ENCODE data around the gene SOWAHD. TPM values are rescaled to one million over a fixed set of nuclear protein-coding genes. Genes with fewer than 3 reads are reported as not detected.
A peak's percentile ranks its signal among the peaks of the same experiment; 100 is the strongest.

SOWAHD gene
- total RNA-seq, 1 experiment from 2014 or later = 2.3 TPM

DNA sequence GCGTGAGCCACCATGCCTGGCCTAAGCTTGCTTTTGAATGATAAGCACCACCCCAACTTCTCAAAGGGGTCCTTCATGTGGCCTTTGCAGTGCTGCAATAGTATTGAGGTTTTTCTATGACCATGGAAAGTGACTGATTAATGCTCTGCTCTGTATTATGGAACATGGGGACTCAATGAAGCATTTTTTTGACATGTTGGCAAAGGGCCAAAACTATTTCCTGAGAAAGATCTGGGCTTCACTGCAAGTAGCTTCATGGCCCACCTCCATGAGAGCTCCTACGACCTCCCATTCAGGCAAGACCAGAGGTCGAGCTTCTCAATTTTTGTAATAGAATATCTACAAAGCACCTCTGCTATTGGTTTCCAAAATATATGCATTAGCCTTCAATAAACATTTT lies 48.8 kb upstream of the SOWAHD start:
- no peak overlapping the region for H2AFZ ChIP-seq (ENCODE audit: low read length)
- no peaks in the 10 kb centered on the region for H3K27me3 ChIP-seq (ENCODE audit: low read length)
- H3K4me3 ChIP-seq (ENCODE audit: low read length) = no peak overlapping the region
- H3K4me2 ChIP-seq (ENCODE audit: low read length) = no peak overlapping the region
- intact Hi-C loops (cut with micrococcal nuclease) = no loop called here
- no peak overlapping the region for H3K9ac ChIP-seq (ENCODE audit: low read length)
- no peaks in the 10 kb centered on the region for H3K79me2 ChIP-seq (ENCODE audit: low read length)
- H3F3A ChIP-seq (ENCODE audit: low read length, unreplicated experiment) = no peaks in the 10 kb centered on the region
- ChIA-PET POLR2A (ENCODE audit: unreplicated experiment) (no interaction called here), CTCF (interaction anchor here (0.9 kb wide), 1 partner anchor 100 kb away, joined by 6 read pairs; no protein-coding TSS in a partner anchor)
- no peaks in the 10 kb centered on the region for H3K9me3 ChIP-seq (ENCODE audit: low read length)
- TF ChIP-seq EZH2 (IDR thresholded peaks at IDR 0.05; ENCODE audit: low read length, unreplicated experiment) = no peak
- TF ChIP-seq, protein P1, sequence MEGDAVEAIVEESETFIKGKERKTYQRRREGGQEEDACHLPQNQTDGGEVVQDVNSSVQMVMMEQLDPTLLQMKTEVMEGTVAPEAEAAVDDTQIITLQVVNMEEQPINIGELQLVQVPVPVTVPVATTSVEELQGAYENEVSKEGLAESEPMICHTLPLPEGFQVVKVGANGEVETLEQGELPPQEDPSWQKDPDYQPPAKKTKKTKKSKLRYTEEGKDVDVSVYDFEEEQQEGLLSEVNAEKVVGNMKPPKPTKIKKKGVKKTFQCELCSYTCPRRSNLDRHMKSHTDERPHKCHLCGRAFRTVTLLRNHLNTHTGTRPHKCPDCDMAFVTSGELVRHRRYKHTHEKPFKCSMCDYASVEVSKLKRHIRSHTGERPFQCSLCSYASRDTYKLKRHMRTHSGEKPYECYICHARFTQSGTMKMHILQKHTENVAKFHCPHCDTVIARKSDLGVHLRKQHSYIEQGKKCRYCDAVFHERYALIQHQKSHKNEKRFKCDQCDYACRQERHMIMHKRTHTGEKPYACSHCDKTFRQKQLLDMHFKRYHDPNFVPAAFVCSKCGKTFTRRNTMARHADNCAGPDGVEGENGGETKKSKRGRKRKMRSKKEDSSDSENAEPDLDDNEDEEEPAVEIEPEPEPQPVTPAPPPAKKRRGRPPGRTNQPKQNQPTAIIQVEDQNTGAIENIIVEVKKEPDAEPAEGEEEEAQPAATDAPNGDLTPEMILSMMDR (conservative IDR thresholded peaks at IDR 0.05; ENCODE audit: low read depth, low read length) = no peak
- TF ChIP-seq EZH2phosphoT487 (IDR thresholded peaks at IDR 0.05; ENCODE audit: borderline replicate concordance, low read length) = no peak
- no TSS peak for BruUV-seq (replicated peaks)
- H3K36me3 ChIP-seq (ENCODE audit: low read depth, low read length) = no peaks in the 10 kb centered on the region
- no peak for DNase-seq
- ATAC-seq = no peak
- no peak overlapping the region for H3K27ac ChIP-seq (ENCODE audit: low read length)
- H3K9me2 ChIP-seq (replicated peaks; ENCODE audit: low read length) = no peaks in the 10 kb centered on the region
- H4K20me1 ChIP-seq (ENCODE audit: low read length) = no peaks in the 10 kb centered on the region
- H3K4me1 ChIP-seq (ENCODE audit: insufficient read depth, low read length) = no peaks in the 10 kb centered on the region

DNA sequence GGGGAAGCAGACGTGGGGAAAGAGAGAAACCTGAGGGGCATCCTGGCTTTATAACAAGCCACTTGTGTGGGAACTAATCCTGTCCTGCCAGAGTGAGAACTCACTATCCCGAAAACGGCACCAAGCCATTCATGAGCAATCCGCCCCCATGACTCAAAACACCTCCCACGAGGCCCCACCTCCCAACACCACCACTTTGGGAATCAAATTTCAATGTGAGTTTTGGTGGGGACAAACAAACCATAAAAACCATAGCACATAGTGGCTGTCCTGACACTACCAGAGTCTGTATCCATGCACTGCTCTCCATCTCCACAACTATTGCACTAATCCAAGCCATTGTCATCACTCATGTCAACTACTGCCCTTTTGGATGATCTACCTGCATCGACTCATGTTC lies 36.9 kb upstream of the SOWAHD start:
- POLR2A ChIA-PET (ENCODE audit: unreplicated experiment) = no interaction called here
- ATAC-seq = peak; percentile 64
- CTCF ChIA-PET = no interaction called here

DNA sequence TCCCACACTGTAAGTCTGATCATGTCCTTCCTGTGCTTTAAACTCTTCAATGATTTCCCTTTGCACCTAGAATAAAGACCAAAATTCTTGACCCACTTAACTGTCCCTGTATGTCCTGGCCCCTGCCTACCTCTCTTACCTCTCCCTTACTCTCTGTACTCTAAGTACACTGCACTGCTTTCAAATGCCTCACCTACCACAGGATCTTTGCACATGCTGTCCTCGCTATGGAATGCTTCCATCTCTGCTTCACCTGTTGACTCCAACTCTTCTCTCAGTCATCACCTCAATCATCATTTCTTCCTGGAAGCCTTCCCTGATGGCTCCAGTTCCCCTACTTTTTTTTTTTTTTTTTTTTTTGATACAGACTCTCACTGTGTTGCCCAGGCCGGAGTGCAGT lies 36.5 kb upstream of the SOWAHD start:
- no peaks in the 10 kb centered on the region for H3K79me2 ChIP-seq (ENCODE audit: low read length)
- no peak overlapping the region for H3K27ac ChIP-seq (ENCODE audit: low read length)
- DNase-seq (no peak), ATAC-seq (no peak)
- no peaks in the 10 kb centered on the region for H4K20me1 ChIP-seq (ENCODE audit: low read length)
- H3K4me1 ChIP-seq (ENCODE audit: insufficient read depth, low read length) = no peaks in the 10 kb centered on the region
- H3K4me3 ChIP-seq (ENCODE audit: low read length) = no peak overlapping the region
- ChIA-PET CTCF (no interaction called here), POLR2A (ENCODE audit: unreplicated experiment) (no interaction called here)
- BruUV-seq (replicated peaks) = no TSS peak
- H3K27me3 ChIP-seq (ENCODE audit: low read length) = no peaks in the 10 kb centered on the region
- no peaks in the 10 kb centered on the region for H3F3A ChIP-seq (ENCODE audit: low read length, unreplicated experiment)
- no peaks in the 10 kb centered on the region for H3K9me3 ChIP-seq (ENCODE audit: low read length)
- no peak overlapping the region for H3K4me2 ChIP-seq (ENCODE audit: low read length)
- no peaks in the 10 kb centered on the region for H3K9me2 ChIP-seq (replicated peaks; ENCODE audit: low read length)
- H3K36me3 ChIP-seq (ENCODE audit: low read depth, low read length) = no peaks in the 10 kb centered on the region
- no peak overlapping the region for H2AFZ ChIP-seq (ENCODE audit: low read length)
- TF ChIP-seq EZH2phosphoT487 (IDR thresholded peaks at IDR 0.05; ENCODE audit: borderline replicate concordance, low read length) = no peak
- TF ChIP-seq EZH2 (IDR thresholded peaks at IDR 0.05; ENCODE audit: low read length, unreplicated experiment) = no peak
- TF ChIP-seq, protein P1 (conservative IDR thresholded peaks at IDR 0.05; ENCODE audit: low read depth, low read length) = no peak
- intact Hi-C loops (cut with micrococcal nuclease) = no loop called here
- no peak overlapping the region for H3K9ac ChIP-seq (ENCODE audit: low read length)

More for the DNA sequence above, 36.9 kb upstream of the SOWAHD start:
- Histone ChIP-seq H3K4me3 (ENCODE audit: low read length) (no peak overlapping the region), H3K36me3 (ENCODE audit: low read depth, low read length) (no peaks in the 10 kb centered on the region), H2AFZ (ENCODE audit: low read length) (no peak overlapping the region), H3K4me2 (ENCODE audit: low read length) (no peak overlapping the region), H3K9me2 (replicated peaks; ENCODE audit: low read length) (no peaks in the 10 kb centered on the region), H3K27me3 (ENCODE audit: low read length) (no peaks in the 10 kb centered on the region), H3K4me1 (ENCODE audit: insufficient read depth, low read length) (no peaks in the 10 kb centered on the region), H3K79me2 (ENCODE audit: low read length) (no peaks in the 10 kb centered on the region), H4K20me1 (ENCODE audit: low read length) (no peaks in the 10 kb centered on the region), H3K9me3 (ENCODE audit: low read length) (no peaks in the 10 kb centered on the region), H3F3A (ENCODE audit: low read length, unreplicated experiment) (no peaks in the 10 kb centered on the region), H3K27ac (ENCODE audit: low read length) (no peak overlapping the region), H3K9ac (ENCODE audit: low read length) (no peak overlapping the region)
- no peak for TF ChIP-seq EZH2 (IDR thresholded peaks at IDR 0.05; ENCODE audit: low read length, unreplicated experiment)
- intact Hi-C loops (cut with micrococcal nuclease) = no loop called here
- peak; percentile 47 for DNase-seq
- BruUV-seq (replicated peaks) = no TSS peak
